Lung microvascular endothelial cell (primary cell): Measurements from ENCODE around the gene TMED1. TPM values are rescaled to one million over a fixed set of nuclear protein-coding genes. Genes with fewer than 3 reads are reported as not detected.
"Not testable (repeated sequence)": the region's sequence is repeated elsewhere in the genome, so short reads cannot be mapped to it uniquely, and the experiment has no call there.

Experiments
- DNase-seq, 2 donors: peaks; one replicate each; pipeline versions ENCODE4 v3.0.0 to v3.0.0-alpha.2; 2010; ENCODE audit warnings: low read depth in 2 of 2
- total RNA-seq: library from RNA; depleted of rRNA; stranded (reverse); fragments of >200 nt; gene quantifications from 2 replicates; pipeline ENCODE4 v1.2.1, GENCODE V29; 2014

TMED1 gene
- total RNA-seq, 1 donor from 2014 or later = 44.0 TPM

DNA sequence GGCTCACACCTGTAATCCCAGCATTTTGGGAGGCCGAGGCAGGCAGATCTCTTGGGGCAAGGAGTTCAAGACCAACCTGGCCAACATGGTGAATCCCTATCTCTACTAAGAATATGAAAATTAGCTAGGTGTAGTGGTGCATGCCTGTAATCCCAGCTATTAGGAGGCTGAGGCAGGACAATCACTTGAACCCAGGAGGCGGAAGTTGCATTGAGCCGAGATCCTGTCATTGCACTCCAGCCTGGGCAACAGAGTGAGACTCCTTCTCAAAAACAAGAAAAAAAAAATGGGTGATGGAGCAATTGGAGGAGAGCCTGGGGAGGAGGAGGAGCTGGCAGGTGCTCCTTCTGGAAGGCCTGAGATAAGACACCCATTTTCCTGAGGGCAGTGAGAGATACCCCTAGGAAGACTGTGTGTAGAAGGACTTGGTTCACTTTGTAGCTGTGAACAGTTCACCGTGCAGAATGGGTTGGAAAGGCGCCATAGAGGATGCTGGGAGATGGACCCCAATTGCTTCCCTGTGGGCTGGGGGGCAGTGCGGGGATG, 26.6 kb upstream of the TMED1 start:
- no peak for DNase-seq

DNA sequence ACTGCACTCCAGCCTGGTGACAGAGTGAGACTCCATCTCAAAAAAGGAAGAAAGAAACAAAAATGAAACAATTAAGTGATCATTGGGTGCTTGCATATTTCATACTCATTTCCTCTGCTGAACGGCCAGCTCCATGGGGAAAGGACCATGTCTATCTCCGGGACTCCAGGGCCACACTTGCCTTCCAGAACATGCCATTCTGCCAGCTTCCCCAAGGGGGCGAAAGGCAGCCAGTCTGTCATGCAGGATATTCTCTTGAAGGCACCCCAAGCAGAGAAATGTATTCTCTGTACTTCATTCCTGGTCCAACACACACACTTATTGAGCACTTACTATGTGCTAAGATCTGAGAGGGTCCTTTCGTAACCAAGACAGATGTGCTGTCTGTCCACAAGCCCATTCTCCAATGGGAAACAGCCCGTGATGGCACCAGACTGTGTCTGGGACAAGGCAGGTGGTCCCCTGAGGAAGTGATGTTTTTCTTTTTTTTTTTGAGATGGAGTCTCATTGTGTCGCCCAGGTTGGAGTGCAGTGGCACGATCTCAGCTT, 25.2 kb upstream of the TMED1 start:
- DNase-seq = peak; percentile 52 to 54

DNA sequence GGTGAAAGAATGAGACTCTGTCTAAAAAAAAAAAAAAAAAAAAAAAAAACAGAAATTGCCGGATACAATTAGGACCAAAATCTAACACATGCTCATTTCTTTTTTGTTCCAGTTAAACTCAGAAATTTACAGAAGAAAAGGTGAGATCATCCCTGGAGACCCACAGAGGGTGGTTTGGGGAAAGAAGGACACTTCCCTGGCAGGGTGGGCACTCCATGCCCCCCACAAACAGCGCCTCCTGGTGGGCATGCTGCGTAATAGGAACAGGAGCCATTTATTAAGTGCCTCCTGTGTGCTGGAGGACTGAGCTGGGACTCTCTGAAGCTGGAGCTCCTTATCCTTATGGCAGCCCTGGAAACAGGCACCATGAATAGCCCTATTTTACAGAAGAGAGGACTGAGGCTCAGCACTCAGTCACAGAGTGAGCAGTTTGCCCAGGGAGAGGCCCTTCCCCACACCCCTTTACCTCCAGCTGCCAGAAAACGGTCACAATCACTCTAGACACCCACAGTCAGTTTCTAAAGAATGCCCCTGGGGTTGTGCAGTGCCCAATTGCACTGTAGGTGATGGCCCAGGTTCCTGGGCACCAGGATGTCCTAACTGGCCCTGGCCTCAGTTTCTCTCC, 22.3 kb upstream of the TMED1 start:
- peak; percentile 44 to 60 for DNase-seq

DNA sequence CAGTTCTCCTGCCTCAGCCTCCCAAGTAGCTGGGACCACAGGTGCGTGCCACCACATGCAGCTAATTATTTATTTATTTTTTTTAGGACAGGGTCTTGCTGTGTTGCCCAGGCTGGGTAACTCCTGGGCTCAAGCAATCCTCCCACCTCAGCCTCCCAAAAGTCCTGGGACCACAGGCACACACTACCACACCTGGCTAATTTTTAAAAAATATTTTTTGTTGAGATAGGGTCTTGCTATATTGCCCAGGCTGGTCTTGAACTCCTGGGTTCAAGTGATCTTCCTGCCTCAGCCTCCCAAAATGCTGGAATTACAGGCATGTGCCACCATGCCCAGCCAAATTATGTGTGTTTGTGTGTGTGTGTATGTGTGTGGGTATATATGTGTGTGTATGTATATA, 20.9 kb upstream of the TMED1 start:
- DNase-seq = not testable (repeated sequence)

DNA sequence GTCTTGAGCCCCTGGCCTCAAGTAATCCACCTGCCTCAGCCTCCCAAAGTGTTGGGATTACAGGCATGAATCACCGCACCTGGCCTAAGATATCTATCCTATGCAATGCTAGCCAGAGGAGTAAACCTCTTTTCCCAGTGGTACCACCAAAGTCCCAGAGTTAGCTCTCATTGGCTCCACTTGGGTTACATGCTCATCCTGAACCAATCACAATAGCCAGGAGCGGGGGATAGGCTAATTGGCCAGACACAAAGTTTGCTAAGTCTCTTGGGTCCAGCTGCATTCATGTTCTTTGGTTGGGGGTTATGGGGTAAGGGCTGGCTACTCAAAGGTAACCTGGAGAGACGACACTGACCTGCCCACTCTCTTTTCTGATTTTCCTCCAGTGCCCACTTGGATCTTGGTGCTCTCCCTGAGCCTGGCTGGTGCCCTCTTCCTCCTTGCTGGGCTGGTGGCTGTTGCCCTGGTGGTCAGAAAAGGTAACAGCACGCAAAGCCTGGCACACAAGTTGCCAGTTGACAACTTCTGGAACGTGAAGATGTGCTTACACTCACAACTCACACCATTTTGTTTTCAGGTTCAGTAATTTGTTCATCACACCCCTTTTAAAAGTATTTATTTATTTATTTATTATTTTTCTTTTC, 20.0 kb upstream of the TMED1 start:
- DNase-seq = peak in 1 of 2 donors; percentile 37

DNA sequence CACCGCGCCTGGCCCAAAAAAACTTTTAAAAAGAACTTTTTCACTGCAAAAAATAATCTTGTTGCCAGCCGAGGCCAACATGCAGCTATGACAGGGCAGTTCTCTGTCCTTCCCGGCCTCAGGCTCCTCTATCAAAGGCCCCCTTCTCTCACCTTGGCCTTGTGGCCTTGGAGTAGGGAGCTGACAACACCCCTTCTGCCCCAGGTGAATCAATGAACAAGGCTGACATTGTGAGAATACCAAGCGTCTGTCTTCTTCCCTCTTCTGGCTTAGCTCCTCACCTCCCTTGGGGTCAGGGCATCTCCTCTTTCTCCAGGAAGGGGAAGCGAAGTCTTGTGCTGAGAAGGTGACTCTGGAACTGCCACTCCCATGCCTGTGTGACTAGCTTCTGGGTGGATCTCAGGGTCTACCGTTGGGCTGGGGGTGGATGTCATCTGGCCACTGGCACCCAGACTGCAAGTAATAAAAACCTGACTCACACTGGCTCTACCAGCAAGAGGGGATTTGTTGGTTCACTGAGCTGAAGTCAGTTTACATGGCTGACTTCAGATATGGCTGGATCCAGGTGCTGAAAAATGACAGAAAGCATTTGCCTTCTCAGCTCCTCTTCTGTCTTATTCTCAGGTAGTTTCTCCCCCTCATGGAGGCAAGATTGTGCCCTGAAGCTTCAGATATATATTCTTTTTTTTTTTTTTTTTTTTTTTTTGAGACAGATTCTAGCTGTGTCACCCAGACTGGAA, 18.5 kb upstream of the TMED1 start:
- no peak for DNase-seq

DNA sequence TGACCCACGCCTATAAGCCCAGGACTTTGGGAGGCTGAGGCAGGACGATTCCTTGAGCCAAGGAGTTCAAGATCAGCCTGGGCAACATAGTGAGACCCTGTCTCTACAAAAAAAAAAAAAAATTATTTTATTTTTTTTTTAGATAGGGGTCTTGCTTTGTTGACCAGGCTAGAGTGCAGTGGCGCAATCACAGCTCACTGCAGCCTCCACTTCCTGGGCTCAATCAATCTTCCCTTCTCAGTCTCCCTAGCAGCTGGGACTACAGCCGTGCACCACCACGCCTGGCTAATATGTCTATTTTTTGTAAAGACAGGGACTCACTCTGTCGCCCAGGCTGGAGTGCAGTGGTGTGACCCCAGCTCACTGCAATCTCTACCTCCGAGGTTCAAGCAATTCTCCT, 16.9 kb upstream of the TMED1 start:
- no peak for DNase-seq

DNA sequence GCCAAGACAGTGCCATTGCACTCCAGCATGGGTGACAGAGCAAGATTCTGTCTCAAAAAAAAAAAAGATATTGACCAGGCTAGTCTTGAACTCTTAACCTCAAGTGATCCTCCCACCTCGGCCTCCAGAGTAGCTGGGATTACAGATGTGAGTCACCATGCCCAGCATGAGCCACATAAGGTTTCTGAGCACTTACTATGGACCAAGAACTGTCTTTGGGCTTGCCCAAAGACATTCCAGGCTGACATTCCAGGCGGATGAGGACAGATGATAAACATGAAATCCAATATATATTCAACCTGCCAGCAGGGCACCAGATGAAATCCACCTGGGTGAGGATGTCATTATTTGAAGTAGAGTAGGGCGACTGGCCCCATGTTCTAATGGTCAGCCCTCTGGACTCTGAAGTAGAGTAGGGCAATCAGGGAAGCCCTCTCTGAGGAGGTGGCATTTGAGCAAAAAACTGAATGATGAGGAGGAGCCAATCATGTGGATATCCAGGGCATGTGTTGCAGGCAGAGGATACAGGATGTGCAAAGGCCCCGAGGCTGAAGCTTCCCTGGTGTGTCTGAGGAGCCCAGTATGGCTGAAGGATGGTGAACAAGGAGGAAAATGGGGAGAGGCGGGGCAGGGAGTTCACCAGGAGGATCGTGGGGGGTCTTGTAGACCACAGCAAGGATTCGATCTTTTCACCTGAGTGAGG, 16.2 kb upstream of the TMED1 start:
- DNase-seq = no peak

DNA sequence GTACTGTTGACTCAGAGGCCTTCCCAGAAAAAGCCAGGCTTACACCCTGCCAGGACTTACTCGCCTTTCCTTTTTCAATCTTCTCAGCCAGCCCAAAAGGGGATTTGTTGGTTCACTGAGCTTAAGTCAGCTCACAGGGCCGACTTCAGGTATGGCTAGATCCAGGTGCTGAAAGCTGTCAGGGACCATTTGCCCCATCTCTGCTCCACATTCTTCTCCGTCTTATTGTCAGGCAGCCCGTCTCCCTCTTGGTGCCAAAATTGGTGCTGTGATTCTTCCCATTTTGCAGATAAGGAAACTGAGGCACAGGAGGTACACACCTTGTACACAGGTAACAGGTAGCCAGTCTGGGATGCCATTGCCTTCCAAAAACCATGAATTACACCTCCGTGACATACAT, 14.6 kb upstream of the TMED1 start:
- DNase-seq = no peak

DNA sequence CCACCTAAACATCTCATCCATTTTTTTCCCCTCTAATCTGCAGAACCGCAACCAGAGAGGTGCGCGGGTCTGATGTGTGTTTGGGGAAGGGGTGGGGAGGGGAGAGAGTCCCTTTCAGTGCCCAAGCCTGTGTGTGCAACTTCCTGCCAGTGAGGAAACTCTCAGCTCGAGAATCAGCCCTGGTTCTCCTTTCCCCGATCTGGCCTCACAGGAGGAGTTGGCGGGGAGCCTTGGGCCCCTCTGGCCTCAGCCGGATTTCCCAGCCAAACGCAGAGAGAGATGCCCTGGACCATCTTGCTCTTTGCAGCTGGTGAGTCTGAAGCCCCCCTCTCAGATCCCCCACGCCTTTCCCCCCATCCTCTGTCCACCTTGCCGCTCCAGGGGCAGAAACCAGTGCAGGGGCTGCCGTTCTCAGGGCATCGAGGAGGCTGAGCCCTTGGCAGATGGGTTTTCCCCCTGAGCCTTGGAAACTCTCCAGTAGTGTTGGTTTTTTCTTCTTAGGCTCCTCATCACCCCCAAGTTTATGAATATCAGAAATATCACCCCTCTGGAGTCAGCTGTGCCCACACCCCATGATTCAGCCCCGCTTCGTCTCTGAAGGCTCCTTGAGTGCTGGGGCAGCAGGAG, 12.3 kb upstream of the TMED1 start, which contains the start of gene C19orf38:
TSS of gene C19orf38 (plus strand) at position 186 of the 627 bp plus-strand sequence. CDS start at position 280, 94 bp downstream.
- no peak for DNase-seq

DNA sequence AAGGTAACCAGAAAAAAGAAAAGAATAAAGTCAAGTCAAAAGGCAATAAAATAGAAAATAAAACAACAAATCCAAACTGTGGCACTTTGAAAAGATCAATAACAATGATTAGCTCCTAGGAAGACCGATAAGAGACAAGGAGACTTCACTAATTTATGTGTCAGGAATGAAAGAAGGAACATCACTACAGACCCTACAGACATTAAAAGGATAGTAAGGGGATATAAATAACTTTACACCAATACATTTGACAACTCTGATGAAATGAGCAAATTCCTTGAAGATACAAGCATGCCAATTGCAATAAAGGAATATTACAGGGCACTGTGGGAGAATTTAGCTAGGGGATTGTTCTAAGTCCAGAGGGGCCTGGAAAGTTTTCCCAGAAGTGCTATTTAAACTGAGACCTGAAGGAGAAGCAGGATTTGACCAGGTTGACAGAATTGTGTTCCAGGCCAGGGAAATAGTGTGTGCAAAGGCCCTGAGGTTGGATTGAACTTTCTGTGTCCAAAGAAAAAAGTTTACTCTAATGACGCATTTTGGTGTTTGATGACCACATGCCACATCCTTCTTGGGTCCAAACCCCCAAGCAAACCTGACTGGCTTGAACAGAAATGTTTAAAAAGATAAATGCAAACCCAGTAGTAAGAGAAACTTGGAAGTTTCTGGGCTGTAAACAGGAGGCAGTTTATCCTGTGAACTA, 10.6 kb upstream of the TMED1 start:
- DNase-seq = no peak

DNA sequence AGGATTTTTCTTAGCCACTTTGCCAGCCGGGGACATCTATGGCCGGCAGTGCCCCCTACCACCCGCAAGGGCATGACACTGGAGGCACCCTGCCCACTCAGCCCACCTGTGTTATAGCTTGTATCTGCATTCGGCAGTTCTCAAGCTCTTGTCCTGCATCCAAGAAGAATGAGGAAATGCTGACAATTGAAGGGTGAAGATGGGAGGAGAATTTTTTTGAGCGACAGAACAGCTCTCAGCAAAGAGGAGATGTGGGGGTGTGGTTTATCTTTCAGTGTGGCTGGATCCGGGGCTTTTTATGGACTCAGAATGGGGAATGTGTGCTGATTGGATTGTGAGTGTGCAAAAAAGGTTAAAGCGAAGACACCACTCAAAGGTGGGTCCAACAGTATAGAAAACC, 6.8 kb upstream of the TMED1 start:
- no peak for DNase-seq

DNA sequence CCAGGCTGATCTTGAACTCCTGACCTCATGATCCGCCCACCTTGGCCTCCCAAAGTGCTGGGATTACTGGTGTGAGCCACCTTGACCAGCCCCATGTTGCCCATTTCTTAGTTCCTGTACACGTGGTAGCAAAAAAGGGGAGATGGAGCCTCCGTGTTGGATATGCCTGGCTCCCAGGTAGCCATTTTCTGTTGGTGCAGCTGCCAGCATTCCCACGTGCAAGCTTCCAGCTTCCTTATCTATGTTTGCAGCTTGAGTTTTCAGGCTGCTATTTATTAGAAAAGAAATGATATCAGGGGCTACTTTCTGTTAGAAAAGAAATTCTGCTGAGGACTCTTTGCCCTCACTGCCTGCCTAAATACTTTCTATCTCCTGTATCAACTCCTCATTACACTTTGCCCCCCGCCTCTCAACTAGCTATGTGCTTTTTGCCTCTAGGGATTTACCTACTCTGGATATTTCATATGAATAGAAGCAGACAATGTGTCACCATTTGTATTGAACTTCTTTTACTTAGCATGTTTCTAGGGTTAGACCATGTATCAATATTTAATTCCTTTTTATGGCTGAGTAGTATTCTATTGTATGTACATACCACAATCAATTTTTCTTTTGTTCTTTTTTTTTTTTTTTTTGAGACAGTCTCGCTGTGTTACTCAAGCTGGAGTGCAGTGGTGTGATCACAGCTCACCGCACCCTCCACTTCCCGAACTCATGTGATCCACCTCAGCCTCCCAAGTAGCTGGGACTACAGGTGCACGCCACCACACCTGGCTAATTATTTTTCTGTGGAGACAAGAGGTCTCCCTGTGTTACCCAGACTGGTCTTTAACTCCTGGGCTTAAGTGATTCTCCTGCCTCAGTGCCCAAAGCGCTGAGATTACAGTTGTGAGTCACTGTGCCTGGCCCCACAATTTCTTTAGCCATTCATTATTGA, 3.4 kb upstream of the TMED1 start:
- DNase-seq = no peak

DNA sequence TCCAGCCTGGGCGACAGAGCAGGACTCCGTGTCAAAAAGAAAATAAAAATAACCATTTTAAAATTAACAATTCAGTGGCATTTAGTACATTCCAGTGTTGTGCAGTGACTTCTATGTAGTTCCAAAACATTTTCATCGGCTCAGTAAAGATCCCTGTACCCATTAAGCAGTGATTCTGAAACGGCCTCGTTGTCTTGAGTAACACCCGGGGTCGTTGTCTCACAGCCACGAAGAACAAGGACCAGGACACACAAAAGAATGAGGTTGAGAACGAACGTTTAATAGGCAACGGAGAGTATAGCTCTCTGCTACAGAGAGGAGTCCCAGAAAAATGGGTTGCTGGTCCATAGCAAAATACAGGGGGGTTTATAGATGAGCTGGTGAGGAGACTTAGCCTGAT, 2.4 kb upstream of the TMED1 start:
- no peak for DNase-seq

DNA sequence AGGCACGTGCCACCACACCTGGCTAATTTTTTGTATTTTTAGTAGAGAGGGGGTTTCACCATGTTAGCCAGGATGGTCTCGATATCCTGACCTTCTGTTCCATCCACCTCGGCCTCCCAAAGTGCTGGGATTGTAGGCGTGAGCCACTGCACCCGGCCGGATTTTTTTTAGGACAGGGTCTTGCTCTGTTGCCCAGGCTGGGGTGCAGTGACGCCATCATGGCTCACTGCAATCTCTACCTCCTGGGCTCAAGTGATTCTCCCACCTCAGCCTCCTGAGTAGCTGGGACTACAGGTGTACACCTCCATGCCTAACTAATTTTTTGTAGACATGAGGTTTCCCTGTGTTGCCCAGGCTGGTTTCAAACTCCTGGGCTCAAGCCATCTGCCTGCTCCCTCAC, 1.6 kb upstream of the TMED1 start:
- DNase-seq = not testable (repeated sequence)

DNA sequence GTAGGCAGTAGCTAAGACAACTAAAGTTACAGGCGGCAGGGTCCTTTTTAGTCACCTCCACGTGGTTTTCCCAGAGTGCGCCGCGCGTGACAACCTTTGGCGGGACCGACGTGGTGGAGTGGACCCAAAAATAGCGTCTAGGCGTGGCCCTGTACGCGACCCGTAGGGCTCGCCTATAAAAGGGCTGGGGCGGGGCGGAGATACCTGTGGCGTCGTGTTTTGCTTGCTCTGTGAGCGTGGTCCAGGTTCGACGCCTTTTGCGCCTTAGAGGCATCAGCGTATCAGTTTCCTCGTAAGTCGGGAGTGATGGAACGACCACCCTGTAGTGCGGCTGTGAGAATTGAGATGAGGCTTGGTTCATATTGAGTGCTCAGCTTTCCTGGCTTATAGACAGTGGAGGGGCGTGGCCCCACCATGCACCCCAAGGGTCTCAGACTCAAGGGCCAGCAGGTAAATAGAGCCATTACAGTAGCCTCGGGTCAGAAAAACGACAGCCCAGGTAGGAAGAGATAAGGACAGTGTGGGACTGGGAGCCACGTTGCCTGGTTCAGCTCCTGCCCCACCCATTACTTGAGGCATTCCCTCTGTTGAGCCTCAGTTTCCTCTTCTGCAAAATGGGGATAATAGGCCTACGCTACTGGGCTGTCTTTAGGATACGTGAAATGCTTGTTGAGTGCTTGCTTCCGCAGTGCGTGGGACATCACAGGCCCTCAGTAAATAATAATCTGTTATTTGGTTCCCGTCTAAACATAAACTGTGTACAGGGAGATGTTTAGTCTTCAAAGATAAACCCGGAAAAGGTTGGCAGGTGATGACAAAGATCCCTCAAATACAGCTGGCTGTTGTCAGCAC, 693 bp upstream of the TMED1 start:
- DNase-seq = peak in 1 of 2 donors; percentile 87

DNA sequence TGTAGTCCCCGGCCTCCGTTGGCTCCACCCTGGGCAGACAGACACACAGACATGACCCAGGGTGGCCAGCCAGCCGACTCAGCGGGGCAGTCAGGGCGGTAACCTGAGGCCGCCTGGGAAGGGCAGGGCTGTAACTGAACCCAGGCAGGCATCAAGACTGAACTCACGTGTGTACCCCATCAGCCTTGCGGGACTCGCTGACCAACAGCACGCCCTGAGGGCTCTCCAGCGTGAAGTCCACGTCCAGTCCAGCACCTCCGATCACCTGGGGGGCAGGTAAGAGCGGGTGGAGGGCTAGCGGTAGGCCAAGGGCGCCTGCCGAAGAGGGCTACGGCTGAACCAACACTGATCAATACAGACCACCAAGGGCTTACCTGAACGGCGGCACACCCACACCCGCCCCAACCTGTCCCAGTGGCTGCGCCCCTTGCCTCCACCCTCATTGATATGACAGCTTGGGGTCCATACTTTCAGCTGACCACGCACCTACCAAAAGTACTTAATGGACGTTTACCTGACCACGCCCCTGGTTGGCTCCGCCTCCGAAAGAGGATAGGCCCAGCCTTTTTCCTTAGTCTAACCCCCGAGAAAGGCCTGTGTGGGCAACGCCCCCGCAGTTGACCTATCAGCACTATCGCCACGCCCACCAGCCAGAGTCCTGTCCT, 791 bp downstream of the TMED1 start:
- DNase-seq = no peak

DNA sequence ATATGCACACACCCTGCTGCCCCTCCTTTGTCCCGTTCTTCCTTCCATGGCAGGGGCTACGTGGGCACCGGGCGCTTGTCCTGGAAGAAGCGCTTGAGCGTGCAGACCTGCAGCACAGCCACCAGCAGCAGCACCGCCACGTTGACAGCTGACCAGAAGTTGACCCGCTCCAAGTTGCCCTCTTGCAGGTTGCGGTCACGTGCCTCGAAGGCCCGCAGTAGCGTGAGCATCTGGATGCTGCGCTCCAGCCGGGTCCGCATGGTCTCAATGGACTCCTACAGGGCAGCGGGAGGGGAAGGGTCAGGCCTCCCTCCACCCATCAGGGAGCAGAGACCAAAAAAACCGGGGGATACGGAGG, 3.1 kb downstream of the TMED1 start:
- no peak for DNase-seq
